ENCODE measurements around the gene RAD51AP1.

The RAD51AP1 gene

GRCh38 chr12:4564818-4565217, 26.1 kb downstream of the RAD51AP1 start:
- no peak overlapping the region for H3K27ac Mint-ChIP-seq
- peaks cover 15% of the 10 kb centered on the region for H3K27me3 Mint-ChIP-seq
- H3K4me1 Mint-ChIP-seq: peaks cover 25% of the 10 kb centered on the region
- H3K36me3 Mint-ChIP-seq: no peaks in the 10 kb centered on the region
- H3K9me3 Mint-ChIP-seq: no peaks in the 10 kb centered on the region
- H3K4me3 Mint-ChIP-seq: peak overlapping the region; percentile 74

- Mint-ChIP-seq H3K27ac (no peak overlapping the region), H3K4me1 (peaks cover 25% of the 10 kb centered on the region), H3K36me3 (no peaks in the 10 kb centered on the region), H3K27me3 (peaks cover 15% of the 10 kb centered on the region), H3K4me3 (peak overlapping the region; percentile 26), H3K9me3 (no peaks in the 10 kb centered on the region)
These were observed 27.8 kb downstream of the RAD51AP1 start for GRCh38 chr12:4566474-4566873.

- H3K27ac Mint-ChIP-seq: no peak overlapping the region
These were observed 28.6 kb downstream of the RAD51AP1 start for GRCh38 chr12:4567073-4567881.

GRCh38 chr12:4569261-4569660, 30.6 kb downstream of the RAD51AP1 start:
- Mint-ChIP-seq H3K27ac (no peak overlapping the region), H3K36me3 (no peaks in the 10 kb centered on the region), H3K27me3 (peaks cover 7% of the 10 kb centered on the region), H3K9me3 (no peaks in the 10 kb centered on the region), H3K4me1 (peaks cover 14% of the 10 kb centered on the region), H3K4me3 (no peak overlapping the region)

More at GRCh38 chr12:4567073-4567881, 28.6 kb downstream of the RAD51AP1 start:
- Mint-ChIP-seq H3K36me3 (no peaks in the 10 kb centered on the region), H3K27me3 (peaks cover 15% of the 10 kb centered on the region), H3K4me3 (no peak overlapping the region), H3K4me1 (peaks cover 23% of the 10 kb centered on the region), H3K9me3 (no peaks in the 10 kb centered on the region)

- Mint-ChIP-seq H3K4me1 (no peaks in the 10 kb centered on the region), H3K9me3 (no peaks in the 10 kb centered on the region), H3K27ac (no peak overlapping the region), H3K36me3 (no peaks in the 10 kb centered on the region), H3K27me3 (no peaks in the 10 kb centered on the region), H3K4me3 (no peak overlapping the region)
These were observed 34.0 kb downstream of the RAD51AP1 start for GRCh38 chr12:4572680-4573079.

- Mint-ChIP-seq H3K9me3 (no peaks in the 10 kb centered on the region), H3K36me3 (no peaks in the 10 kb centered on the region), H3K27me3 (peaks cover 6% of the 10 kb centered on the region), H3K4me1 (no peaks in the 10 kb centered on the region), H3K27ac (no peak overlapping the region), H3K4me3 (no peak overlapping the region)
These were observed 40.8 kb downstream of the RAD51AP1 start for GRCh38 chr12:4579305-4580102.

- H3K27ac Mint-ChIP-seq: no peak overlapping the region
- no peaks in the 10 kb centered on the region for H3K36me3 Mint-ChIP-seq
- H3K9me3 Mint-ChIP-seq: no peaks in the 10 kb centered on the region
- no peaks in the 10 kb centered on the region for H3K4me1 Mint-ChIP-seq
- H3K4me3 Mint-ChIP-seq: no peak overlapping the region
- H3K27me3 Mint-ChIP-seq: peaks cover 6% of the 10 kb centered on the region
These were observed 41.6 kb downstream of the RAD51AP1 start for GRCh38 chr12:4580281-4580688.

- peaks cover 6% of the 10 kb centered on the region for H3K27me3 Mint-ChIP-seq
- no peaks in the 10 kb centered on the region for H3K36me3 Mint-ChIP-seq
- H3K4me1 Mint-ChIP-seq: no peaks in the 10 kb centered on the region
- no peaks in the 10 kb centered on the region for H3K9me3 Mint-ChIP-seq
- H3K4me3 Mint-ChIP-seq: no peak overlapping the region
- H3K27ac Mint-ChIP-seq: no peak overlapping the region
These were observed 45.6 kb downstream of the RAD51AP1 start for GRCh38 chr12:4584281-4584680.

- H3K27ac Mint-ChIP-seq: no peak overlapping the region
- H3K27me3 Mint-ChIP-seq: peaks cover 11% of the 10 kb centered on the region
- no peaks in the 10 kb centered on the region for H3K36me3 Mint-ChIP-seq
- H3K4me3 Mint-ChIP-seq: no peak overlapping the region
- no peaks in the 10 kb centered on the region for H3K9me3 Mint-ChIP-seq
- H3K4me1 Mint-ChIP-seq: no peaks in the 10 kb centered on the region
These were observed 46.2 kb downstream of the RAD51AP1 start for GRCh38 chr12:4584896-4585295.

- no peaks in the 10 kb centered on the region for H3K9me3 Mint-ChIP-seq
- H3K27ac Mint-ChIP-seq: no peak overlapping the region
- H3K36me3 Mint-ChIP-seq: no peaks in the 10 kb centered on the region
- peaks cover 11% of the 10 kb centered on the region for H3K27me3 Mint-ChIP-seq
- no peaks in the 10 kb centered on the region for H3K4me1 Mint-ChIP-seq
- H3K4me3 Mint-ChIP-seq: no peak overlapping the region
These were observed 47.8 kb downstream of the RAD51AP1 start for GRCh38 chr12:4586500-4586899.

GRCh38 chr12:4587108-4587507, 48.4 kb downstream of the RAD51AP1 start:
- Mint-ChIP-seq H3K27ac (no peak overlapping the region), H3K27me3 (peaks cover 11% of the 10 kb centered on the region)

GRCh38 chr12:4588916-4589315, 50.2 kb downstream of the RAD51AP1 start:
- H3K36me3 Mint-ChIP-seq: no peaks in the 10 kb centered on the region
- H3K9me3 Mint-ChIP-seq: no peaks in the 10 kb centered on the region
- no peak overlapping the region for H3K4me3 Mint-ChIP-seq
- H3K27me3 Mint-ChIP-seq: peaks cover 7% of the 10 kb centered on the region
- no peaks in the 10 kb centered on the region for H3K4me1 Mint-ChIP-seq
- H3K27ac Mint-ChIP-seq: no peak overlapping the region

More at GRCh38 chr12:4587108-4587507, 48.4 kb downstream of the RAD51AP1 start:
- no peaks in the 10 kb centered on the region for H3K4me1 Mint-ChIP-seq
- H3K9me3 Mint-ChIP-seq: no peaks in the 10 kb centered on the region
- no peak overlapping the region for H3K4me3 Mint-ChIP-seq
- H3K36me3 Mint-ChIP-seq: no peaks in the 10 kb centered on the region

- Mint-ChIP-seq H3K4me3 (no peak overlapping the region), H3K27ac (no peak overlapping the region), H3K9me3 (no peaks in the 10 kb centered on the region), H3K36me3 (no peaks in the 10 kb centered on the region), H3K27me3 (peaks cover 5% of the 10 kb centered on the region), H3K4me1 (no peaks in the 10 kb centered on the region)
These were observed 51.3 kb downstream of the RAD51AP1 start for GRCh38 chr12:4589941-4590340.

GRCh38 chr12:4591180-4591687, 52.5 kb downstream of the RAD51AP1 start:
- Mint-ChIP-seq H3K4me1 (no peaks in the 10 kb centered on the region), H3K27ac (no peak overlapping the region), H3K27me3 (peaks cover 5% of the 10 kb centered on the region)

GRCh38 chr12:4595881-4596280, 57.2 kb downstream of the RAD51AP1 start:
- Mint-ChIP-seq H3K4me1 (no peaks in the 10 kb centered on the region), H3K27me3 (no peaks in the 10 kb centered on the region), H3K27ac (no peak overlapping the region), H3K9me3 (no peaks in the 10 kb centered on the region), H3K36me3 (no peaks in the 10 kb centered on the region), H3K4me3 (no peak overlapping the region)

More at GRCh38 chr12:4591180-4591687, 52.5 kb downstream of the RAD51AP1 start:
- Mint-ChIP-seq H3K36me3 (no peaks in the 10 kb centered on the region), H3K9me3 (no peaks in the 10 kb centered on the region), H3K4me3 (no peak overlapping the region)

GRCh38 chr12:4603421-4603820, 64.7 kb downstream of the RAD51AP1 start:
- Mint-ChIP-seq H3K27me3 (peaks cover 2% of the 10 kb centered on the region), H3K9me3 (no peaks in the 10 kb centered on the region), H3K4me3 (no peak overlapping the region), H3K27ac (no peak overlapping the region), H3K36me3 (no peaks in the 10 kb centered on the region), H3K4me1 (peaks cover 31% of the 10 kb centered on the region)
